ENCODE data around the gene PCDHA12.
A peak's percentile ranks its signal among the peaks of the same experiment; 100 is the strongest.
"Not testable (repeated sequence)": the region's sequence is repeated elsewhere in the genome, so short reads cannot be mapped to it uniquely, and the experiment has no call there.

The PCDHA12 gene

GRCh38 chr5:140857177-140857986 is 17.7 kb upstream of the PCDHA12 start:
- intact Hi-C loops (cut with DNase I): no loop called here
- peak in 1 of 10 donors; percentile 81 for DNase-seq

GRCh38 chr5:140857987-140858240 is 17.2 kb upstream of the PCDHA12 start:
- intact Hi-C loops (cut with DNase I): no loop called here
- no peak for DNase-seq

GRCh38 chr5:140862441-140863295 is 12.4 kb upstream of the PCDHA12 start:
- intact Hi-C loops (cut with DNase I): no loop called here
- DNase-seq: peak in 1 of 10 donors; percentile 74

DNA sequence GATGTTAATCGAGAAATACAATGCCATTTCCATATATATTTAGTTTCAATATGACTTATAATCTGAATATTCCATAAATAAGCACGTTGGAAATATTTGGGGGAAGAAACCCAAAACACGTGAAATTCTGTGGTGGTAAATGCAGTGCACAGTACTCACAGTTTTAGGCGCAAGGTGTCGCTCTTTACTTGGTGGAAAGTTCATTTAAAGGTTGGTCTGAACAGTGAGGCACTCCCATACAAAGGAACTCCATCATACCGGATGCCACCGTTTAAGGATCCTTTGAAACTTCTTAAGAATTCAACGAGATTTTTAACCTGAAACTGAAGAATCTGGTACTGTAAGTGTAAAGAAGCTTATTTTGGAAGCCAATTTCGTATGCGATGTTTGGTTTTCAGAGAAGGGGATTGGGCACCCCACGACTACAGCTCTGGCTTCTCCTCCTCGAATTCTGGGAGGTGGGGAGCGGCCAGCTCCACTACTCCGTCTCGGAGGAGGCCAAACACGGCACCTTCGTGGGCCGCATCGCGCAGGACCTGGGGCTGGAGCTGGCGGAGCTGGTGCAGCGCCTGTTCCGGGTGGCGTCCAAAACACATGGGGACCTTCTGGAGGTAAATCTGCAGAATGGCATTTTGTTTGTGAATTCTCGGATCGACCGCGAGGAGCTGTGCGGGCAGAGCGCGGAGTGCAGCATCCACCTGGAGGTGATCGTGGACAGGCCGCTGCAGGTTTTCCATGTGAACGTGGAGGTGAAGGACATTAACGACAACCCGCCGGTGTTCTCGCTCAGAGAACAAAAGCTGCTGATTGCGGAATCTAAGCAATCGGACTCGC is 6.2 kb upstream of the PCDHA12 start, which contains the start of gene PCDHA11:
Gene PCDHA11, plus strand, starts transcription at position 237 of the 834 bp plus-strand sequence. Its CDS starts 147 bp downstream, at position 384.
- peak in 2 of 10 donors; percentile 5 to 75 for DNase-seq
- intact Hi-C loops (cut with DNase I): loop anchor here (2.0 kb wide), 1 partner anchor 172 kb away; no protein-coding TSS in a partner anchor

DNA sequence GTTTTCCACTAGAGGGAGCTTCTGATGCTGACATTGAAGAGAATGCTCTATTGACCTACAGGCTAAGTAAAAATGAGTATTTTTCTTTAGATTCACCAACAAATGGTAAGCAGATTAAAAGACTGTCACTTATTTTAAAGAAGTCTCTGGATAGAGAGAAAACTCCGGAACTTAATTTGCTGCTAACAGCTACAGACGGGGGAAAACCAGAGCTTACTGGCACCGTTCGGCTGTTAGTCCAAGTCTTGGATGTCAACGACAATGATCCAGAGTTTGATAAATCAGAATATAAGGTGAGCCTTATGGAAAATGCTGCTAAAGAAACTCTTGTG is 5.6 kb upstream of the PCDHA12 start:
- no peak for DNase-seq
- intact Hi-C loops (cut with DNase I): loop anchor here (2.0 kb wide), 1 partner anchor 171 kb away; no protein-coding TSS in a partner anchor

DNA sequence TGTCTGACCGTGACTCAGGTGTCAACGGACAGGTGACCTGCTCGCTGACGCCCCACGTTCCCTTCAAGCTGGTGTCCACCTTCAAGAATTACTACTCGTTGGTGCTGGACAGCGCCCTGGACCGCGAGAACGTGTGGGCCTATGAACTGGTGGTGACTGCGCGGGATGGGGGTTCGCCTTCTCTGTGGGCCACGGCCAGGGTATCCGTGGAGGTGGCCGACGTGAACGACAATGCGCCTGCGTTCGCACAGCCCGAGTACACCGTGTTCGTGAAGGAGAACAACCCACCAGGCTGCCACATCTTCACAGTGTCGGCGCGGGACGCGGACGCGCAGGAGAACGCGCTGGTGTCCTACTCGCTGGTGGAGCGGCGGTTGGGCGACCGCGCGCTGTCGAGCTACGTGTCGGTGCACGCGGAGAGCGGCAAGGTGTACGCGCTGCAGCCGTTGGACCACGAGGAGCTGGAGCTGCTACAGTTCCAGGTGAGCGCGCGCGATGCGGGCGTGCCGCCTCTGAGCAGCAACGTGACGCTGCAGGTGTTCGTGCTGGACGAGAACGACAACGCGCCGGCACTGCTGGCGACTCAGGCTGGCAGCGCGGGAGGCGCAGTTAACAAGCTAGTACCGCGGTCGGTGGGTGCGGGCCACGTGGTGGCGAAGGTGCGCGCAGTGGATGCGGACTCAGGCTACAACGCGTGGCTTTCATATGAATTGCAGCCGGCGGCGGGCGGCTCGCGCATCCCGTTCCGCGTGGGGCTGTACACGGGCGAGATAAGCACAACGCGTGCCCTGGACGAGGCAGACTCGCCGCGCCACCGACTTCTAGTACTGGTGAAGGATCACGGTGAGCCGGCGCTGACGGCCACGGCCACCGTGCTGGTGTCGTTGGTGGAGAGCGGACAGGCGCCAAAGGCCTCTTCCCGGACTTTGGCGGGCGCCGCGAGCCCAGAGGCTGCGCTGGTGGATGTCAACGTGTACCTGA is 4.6 kb upstream of the PCDHA12 start:
- intact Hi-C loops (cut with DNase I): no loop called here
- peak in 3 of 10 donors; percentile 64 to 78 (median 70) for DNase-seq

GRCh38 chr5:140876541-140877261 is 1.6 kb downstream of the PCDHA12 start:
- DNase-seq: peak in 5 of 10 donors; percentile 3 to 79 (median 57)
- intact Hi-C loops (cut with DNase I): not testable (repeated sequence)

DNA sequence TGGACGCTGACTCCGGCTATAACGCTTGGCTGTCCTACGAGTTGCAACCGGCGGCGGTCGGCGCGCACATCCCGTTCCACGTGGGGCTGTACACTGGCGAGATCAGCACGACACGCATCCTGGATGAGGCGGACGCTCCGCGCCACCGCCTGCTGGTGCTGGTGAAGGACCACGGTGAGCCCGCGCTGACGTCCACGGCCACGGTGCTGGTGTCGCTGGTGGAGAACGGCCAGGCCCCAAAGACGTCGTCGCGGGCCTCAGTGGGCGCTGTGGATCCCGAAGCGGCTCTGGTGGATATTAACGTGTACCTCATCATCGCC is 2.1 kb downstream of the PCDHA12 start:
- DNase-seq: peak in 3 of 10 donors; percentile 22 to 74 (median 71)
- intact Hi-C loops (cut with DNase I): no loop called here

- peak in 4 of 10 donors; percentile 6 to 62 (median 24) for DNase-seq
- intact Hi-C loops (cut with DNase I): loop anchor here (1.0 to 2.0 kb wide), 2 partner anchors 45 to 159 kb away; partner anchors contain the start of gene PCDHAC1
Observed at GRCh38 chr5:140881889-140882590, 6.9 kb downstream of the PCDHA12 start, which contains the start of gene PCDHA13. PCDHA13 (plus strand) TSS chr5:140882124; CDS start chr5:140882269, 145 bp downstream.

GRCh38 chr5:140882591-140882899 is 7.4 kb downstream of the PCDHA12 start:
- intact Hi-C loops (cut with DNase I): loop anchor here (1.0 to 2.0 kb wide), 2 partner anchors 44 to 159 kb away; partner anchors contain the start of gene PCDHAC1

GRCh38 chr5:140883373-140883772 is 8.3 kb downstream of the PCDHA12 start:
- DNase-seq: peak in 1 of 10 donors; percentile 80
- intact Hi-C loops (cut with DNase I): loop anchor here (2.0 kb wide), 1 partner anchor 43 kb away; the partner anchor contains the start of gene PCDHAC1

More at GRCh38 chr5:140882591-140882899, 7.4 kb downstream of the PCDHA12 start:
- DNase-seq: peak in 3 of 10 donors; percentile 6 to 55 (median 53)

DNA sequence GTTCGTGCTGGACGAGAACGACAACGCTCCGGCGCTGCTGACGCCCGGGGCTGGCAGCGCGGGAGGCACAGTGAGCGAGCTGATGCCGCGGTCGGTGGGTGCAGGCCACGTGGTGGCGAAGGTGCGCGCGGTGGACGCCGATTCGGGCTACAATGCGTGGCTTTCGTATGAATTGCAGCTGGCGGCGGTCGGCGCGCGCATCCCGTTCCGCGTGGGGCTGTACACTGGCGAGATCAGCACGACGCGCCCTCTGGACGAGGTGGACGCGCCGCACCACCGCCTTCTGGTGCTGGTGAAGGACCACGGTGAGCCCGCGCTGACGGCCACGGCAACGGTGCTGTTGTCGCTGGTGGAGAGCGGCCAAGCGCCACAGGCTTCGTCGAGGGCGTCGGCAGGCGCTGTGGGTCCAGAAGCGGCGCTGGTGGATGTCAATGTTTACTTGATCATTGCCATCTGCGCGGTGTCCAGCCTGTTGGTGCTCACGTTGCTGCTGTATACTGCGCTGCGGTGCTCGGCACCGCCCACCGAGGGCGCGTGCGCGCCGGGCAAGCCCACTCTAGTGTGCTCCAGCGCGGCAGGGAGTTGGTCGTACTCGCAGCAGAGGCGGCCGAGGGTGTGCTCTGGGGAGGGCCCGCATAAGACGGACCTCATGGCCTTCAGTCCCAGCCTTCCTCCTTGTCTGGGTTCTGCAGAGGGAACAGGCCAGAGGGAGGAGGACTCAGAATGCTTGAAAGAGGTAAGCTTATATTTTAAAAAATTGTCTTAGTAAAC is 9.0 kb downstream of the PCDHA12 start:
- intact Hi-C loops (cut with DNase I): loop anchor here (2.0 kb wide), 1 partner anchor 43 kb away; the partner anchor contains the start of gene PCDHAC1
- DNase-seq: peak in 2 of 10 donors; percentile 64 to 82

DNA sequence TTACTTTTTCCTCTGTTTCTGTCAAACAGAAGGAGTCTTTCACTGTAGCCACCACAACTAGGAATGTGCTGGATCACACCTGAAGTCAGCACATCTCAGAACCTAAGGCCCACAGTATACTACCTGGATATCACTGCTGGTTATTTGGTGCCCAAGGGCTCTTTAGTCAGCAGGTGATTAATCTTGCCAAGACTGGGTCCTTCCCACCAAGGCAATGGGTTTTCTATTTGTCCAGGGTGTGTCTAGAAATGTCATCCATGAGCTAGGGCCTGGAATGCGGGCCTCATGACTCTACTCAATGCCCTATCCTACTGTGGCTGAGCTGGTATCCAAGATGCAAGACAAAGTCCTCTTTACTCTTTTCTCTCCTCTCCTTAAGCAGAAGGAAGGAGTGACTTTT is 41.2 kb downstream of the PCDHA12 start:
- no peak for DNase-seq
- intact Hi-C loops (cut with DNase I): no loop called here

DNA sequence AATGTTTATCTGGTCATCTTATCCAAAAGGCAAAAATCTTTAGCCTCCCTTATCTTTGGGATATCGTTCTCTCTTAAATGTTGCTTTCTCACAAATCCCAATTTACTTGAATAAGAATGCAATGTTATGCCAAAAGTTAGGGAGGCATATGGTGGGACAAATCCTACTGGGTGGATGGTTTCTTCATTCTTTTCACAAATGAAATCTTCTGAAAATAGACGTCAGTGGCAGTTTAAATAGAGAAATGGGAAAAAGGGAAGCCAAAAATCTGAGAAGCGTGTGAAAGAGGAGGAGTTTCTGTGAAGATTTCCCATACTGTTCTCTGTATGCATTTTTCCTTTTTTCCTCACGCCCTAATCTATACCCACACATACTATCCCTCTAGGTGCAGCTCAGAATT is 48.5 kb downstream of the PCDHA12 start:
- intact Hi-C loops (cut with DNase I): no loop called here
- DNase-seq: no peak

- intact Hi-C loops (cut with DNase I): loop anchor here (1.0 to 5.0 kb wide), 3 partner anchors 43 to 114 kb away; partner anchors contain the start of gene PCDHA13
- DNase-seq: peak in 4 of 10 donors; percentile 3 to 87 (median 38)
Observed at GRCh38 chr5:140925806-140926442, 50.8 kb downstream of the PCDHA12 start, which contains the start of gene PCDHAC1. PCDHAC1 (plus strand) TSS chr5:140926299; CDS start chr5:140926893, 594 bp downstream.

Measured in posterior cingulate gyrus (tissue), 11 donors.